Fibroblast of skin of left quadriceps (primary cell): ENCODE results near the gene TOX3.

Experiments
- DNase-seq, 2 experiments: peaks; one replicate each; pipeline ENCODE4 v3.0.0-alpha.2; 2013; ENCODE audit warnings: low read depth in 2 of 2

Gene TOX3

DNA sequence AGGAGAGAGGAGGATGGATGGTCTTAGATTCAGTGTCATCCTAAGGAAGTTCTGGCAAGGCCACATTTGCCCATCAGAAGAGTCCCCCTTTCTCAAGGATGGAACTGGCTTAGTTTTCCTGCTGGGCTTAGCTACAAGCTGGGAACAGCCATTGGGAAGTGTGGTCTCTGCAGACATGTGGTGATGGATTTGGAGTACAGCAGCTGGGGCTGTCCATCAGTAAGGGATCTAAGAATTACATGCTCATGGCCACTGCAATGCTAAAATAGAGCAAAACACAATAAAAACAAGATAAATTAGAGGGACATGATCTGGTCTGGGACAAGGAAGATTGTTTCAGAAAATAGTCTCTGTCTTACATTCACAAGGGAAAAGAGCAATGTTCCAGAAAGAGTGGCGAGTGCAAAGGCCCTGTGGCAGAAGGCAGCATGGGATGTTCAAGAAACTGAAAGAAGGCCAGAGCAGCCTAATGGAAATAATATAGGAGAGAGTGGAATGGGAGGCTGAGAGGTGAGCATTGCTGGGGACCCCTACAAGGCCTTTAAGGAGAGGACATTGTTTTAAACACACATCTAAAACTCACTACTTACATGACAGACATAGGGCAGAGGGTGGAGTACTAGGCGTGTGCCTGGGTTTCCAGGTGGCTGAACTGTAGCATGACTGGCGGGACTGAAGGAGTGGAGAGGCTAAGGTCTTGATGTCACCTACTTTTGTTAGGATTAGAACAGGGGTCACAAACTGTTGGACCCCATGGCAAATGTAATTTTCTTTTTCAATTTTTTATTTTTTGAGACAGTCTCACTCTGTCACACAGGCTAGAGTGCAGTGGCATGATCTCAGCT lies 17.0 kb upstream of the TOX3 start:
- DNase-seq = no peak

DNA sequence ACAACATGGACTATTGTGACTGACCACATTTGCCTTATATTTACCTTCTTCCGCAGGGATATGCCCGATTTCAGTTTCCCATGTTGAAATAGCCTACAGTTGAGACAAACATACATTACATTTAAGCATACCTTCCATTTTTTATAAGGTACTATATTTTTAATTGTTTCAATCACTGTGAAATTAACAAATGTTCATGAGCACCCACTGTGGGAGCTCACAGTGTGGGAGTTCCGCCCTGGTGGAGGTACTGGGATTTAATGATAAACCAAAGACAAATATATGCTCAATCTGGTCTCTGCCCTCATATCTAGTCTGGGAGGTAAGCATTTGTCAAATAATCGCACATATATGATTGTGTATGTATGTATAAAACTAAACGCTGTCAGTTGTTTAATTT lies 15.8 kb upstream of the TOX3 start:
- DNase-seq = no peak

DNA sequence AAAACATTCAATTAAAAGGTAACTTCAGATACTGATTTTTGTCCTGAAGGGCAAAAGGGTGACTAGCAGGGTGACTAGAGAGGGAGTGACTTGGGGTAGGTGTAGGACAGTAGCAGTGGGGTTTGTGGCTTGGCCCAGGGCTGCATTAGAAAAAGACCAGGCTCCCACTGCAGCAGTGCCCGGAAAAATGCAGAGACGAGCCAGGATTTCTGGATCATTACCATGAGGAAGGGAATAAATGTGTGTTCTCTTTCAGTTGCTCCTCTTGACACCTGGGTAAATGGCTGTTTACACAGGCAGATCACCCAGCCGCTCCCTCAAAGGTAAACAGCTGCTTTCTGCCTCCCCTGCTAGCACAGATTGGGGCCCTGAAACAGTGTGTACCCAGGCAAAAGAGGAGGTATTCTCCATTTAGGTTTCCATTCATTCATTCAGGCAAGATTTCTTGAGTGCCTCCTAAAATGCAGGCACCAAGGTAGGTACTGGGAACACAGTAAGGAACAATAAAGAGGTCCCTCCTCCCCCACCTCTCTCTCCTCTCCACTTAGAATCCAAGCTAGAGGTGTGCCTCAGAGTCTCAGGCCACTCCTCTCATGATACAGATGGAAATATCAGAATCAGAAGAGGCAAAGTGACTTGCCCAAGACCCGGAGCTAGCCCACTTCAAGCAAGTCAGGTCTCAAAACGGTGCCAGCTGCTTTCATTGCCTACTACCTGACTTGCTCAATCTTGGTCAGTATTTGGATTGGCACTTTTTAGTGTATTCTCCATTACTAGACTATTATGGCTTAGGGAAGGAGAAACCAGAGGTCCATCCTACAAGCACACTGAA lies 15.2 kb upstream of the TOX3 start:
- DNase-seq = no peak

DNA sequence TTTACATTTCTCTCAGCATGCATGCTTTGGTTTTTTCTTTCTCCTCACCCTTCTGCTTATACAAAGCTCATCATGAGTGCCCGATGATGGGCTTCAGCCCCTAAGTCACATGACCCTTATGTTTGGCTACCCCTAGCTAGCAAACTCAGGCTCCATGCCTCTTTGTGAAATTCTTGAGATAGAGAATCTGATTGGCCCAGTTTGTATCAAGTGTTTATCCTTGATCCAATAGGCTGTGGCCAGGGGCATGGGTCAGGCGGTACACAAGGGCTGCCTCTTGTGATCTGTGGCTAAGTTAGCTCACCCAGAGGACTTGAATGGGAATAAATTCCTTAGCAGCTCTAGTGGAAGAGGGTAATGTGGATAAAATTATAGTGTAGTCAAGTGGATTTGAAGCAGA lies 11.5 kb upstream of the TOX3 start:
- DNase-seq = no peak

GRCh38 chr16:52557236-52557635 lies 10.3 kb upstream of the TOX3 start:
- DNase-seq = no peak

- no peak for DNase-seq
Observed at GRCh38 chr16:52556083-52556482, 9.1 kb upstream of the TOX3 start.

- no peak for DNase-seq
Observed at GRCh38 chr16:52555572-52555971, 8.6 kb upstream of the TOX3 start.

- no peak for DNase-seq
Observed at GRCh38 chr16:52554334-52554733, 7.4 kb upstream of the TOX3 start.

DNA sequence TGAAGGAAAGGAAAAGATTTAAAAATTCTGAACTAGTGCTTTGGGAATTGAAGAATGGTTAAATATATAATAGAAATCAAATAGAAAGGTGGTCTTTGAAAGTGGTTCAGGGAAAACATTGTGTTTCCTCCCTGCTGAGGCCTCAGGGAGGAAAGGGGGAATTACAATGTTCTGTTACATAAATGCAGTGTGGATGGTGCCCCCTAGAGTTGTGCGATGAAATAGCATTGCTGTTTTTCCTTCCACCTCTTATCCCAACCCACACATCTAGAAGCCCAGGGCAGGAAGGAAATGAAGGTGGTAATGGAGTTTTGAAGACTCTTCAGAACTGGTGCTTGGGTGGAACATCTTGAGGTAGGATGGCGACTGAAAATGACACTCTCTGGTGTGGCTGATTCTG lies 6.4 kb upstream of the TOX3 start:
- DNase-seq = no peak

DNA sequence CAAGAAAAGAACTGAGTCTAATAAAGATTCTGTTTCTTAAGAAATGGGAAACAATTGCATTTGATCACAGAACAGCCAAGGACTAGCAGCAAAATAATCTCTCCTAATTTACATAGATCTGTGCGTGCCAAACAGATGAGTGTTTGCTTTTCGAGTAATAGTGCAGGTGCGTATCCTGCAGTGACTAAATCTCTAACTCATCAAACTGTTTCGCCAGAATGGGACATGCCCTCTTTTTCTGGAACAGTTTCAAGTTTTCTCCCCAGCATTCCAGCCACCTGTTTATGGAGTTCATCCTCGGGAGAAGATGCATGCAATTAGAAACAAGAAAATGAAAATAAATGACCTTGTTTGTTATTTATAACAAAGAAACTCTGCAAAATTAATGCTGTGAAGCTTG lies 5.7 kb upstream of the TOX3 start:
- no peak for DNase-seq

DNA sequence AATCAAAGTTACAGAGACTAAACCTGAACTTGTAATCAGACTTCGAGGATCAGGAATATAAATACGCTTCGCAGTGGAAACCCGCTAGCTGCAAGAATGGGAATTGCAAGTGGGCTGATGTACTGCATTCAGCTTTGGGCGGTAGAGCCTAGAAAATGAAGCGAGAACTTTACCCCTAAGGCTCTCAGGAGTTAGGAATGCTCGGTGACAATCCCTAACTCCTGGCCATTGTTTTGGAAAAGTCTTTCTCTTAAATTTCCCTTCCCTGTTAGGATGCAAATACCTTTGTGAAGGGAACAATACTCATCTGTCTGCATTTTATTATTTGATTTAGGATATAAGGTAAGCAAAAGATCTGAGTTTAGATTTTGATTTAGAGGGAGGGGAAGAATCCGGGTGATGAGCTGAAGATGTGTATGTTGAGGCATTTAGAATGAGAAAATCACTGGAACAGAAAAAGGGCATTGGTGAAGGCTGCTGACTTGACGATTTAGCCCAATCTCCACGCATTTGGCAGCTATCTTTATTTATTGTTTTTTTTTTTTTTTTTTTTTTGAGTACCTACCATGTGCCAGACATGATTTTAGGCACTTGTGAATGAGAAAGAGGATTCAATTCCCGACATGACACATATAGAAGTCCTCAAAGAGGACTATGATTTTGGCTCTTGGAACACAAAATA lies 2.2 kb upstream of the TOX3 start:
- DNase-seq = no peak

DNA sequence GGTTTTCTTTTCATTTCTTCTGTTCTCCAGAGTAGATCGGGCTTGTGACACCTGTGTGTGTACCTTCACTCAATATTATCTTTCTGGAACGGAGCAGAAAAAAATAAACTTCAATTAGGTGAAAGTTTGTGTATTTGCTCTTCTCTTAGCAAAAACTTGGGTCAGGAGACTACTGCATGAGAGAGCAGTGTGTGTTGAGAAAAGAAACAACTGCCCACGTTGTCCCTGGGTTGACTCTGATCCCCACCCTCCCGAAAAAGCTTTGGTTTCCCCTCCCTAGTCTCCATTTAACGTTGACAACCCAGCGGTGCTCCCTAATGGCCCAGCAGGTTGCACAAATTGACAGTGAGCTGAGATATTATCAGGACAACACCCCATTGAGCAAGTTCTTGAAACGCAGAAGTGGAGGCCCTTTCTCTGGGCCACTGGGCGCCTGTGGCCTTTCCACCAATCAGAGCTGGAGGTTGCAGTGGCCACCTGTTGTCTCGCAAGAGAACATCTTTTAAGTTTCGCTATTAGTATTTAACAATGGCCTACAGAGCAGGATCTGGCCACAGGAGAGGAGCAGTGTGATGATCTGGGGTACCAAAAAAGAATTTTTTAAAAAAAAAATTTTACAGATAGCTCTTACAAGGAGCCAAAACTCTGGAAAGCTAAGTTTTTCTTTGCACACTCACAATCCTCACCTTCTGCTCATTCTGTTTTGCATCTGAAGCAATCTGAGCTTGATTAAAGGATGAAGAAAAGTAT lies 1.5 kb upstream of the TOX3 start:
- DNase-seq = no peak

DNA sequence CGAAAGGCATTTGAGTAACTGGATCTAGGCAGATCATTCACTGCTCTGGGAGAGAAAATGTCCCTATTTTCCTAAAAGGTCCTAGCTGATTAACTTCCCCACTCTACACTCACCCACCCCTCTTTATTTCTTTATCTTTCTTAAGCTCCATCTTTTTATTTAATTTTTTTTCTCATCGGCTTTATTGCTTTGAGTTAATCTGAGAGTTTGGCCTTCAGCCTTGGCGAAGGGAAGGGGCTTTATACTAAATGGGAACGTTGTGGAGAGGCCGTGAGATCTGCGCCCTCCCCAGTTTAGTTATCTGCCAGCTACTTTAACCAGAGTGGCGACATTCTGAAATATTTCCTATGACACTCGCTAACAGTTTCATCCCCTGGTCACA lies 882 bp upstream of the TOX3 start:
- no peak for DNase-seq

- DNase-seq = no peak
Observed at GRCh38 chr16:52546291-52547003, 496 bp downstream of the TOX3 start.

DNA sequence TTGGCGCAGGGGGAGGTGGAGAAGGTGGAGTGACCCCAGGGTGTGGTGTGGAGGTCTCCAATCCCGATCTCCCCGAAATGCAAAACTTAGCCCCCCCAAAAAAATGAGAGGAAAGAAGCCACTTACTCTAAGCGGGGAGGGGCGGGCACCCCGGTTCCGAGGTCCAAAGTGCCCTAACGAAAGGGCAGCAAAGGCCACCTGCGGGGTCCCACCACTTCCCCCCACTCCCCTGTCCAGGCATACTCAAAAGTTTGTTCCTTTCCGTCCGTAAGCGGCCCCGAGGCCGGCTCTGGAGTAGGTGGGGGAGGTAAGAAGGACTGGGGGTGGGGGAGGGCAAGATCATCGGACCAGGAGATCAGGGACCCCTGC lies 1.1 kb downstream of the TOX3 start:
- no peak for DNase-seq

- no peak for DNase-seq
Observed at GRCh38 chr16:52545222-52545897, 1.6 kb downstream of the TOX3 start.

DNA sequence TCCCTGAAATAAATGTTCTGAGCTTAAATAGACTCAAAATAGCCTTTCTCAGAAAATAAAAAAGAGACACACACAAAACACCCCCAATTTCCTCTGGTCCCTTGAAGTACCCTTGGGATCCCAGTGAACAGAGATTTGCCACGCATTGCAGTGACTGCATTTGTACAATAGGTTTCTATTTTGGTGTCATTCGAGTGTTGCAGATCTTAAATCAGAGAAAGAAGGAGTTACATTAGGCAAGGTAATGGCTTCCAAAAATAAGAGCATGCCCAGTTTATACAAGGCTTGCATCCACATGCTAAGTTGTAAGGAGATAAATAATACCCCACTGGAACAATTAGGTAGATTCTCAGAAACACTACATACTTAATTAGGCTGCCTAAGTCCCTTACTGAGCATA lies 2.2 kb downstream of the TOX3 start:
- no peak for DNase-seq

DNA sequence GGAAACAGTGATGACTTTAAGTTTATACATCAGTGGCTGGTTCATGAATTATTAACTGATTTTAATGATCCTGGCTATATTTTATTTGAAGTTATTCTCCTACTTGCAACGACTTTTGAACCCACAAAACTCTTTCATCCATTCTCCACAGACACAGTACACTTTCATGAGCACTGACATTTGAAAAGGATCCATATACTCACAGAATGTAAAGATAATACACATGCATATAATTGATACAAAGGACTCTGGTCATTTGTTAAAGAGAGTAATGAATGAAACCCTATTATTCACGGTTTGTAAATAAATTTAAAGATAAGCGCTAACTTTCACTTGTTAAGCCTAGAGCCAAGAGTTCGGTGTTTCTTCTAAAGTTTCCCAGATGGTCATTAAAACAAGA lies 3.3 kb downstream of the TOX3 start:
- no peak for DNase-seq

- DNase-seq = no peak
Observed at GRCh38 chr16:52540910-52541309, 6.0 kb downstream of the TOX3 start.

DNA sequence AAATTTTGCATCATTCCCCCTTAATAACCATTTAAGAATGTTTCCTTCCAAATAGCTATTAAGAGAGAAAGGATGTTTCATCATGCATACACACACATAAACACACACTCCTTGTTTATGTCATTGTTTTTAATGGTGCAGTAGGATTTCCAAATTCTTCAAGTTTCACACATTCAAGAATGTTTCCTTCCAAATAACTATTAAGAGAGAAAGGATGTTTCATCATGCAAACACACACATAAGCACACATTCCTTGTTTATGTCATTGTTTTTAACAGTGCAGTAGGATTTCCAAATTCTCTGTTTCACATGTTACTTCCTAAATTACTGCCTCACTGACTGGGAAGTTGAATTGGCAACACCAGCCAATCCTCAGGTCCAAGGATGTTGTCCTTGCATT lies 7.8 kb downstream of the TOX3 start:
- DNase-seq = no peak

GRCh38 chr16:52538511-52538910 lies 8.4 kb downstream of the TOX3 start:
- DNase-seq = no peak
